CD4-positive, alpha-beta memory T cell (primary cell): ENCODE data around the gene NR2E3. TPM values are rescaled to one million over a fixed set of nuclear protein-coding genes. Genes with fewer than 3 reads are reported as not detected.

Source experiments
- CTCF ChIA-PET: fragments of 350-600 bp; sonication (Branson Sonifier 250); formaldehyde crosslinking; loops from one replicate; lab custom pipeline; 2021; ENCODE audit warnings: inconsistent platforms; ENCODE audit not compliant: partially characterized antibody; lab: Charles Lee
- POLR2A ChIA-PET: fragments of 350-600 bp; sonication (Branson Sonifier 250); formaldehyde crosslinking; loops from one replicate; lab custom pipeline; 2021; ENCODE audit not compliant: partially characterized antibody; lab: Charles Lee
- DNase-seq, 5 donors: peaks; one replicate each; pipeline versions ENCODE4 v3.0.0 to v3.0.0-alpha.2; 2020 to 2022; ENCODE audit warnings: mixed read lengths in 1 of 5
- H3K27ac ChIP-seq: one replicate; pipeline ENCODE4 v1.7.0; 2013; ENCODE audit warnings: low read depth, low read length
- H3K27me3 ChIP-seq: 2 replicates; pipeline ENCODE4 v1.7.0; 2013; ENCODE audit warnings: mild to moderate bottlenecking, low read length, moderate library complexity; ENCODE audit not compliant: insufficient read depth
- H3K36me3 ChIP-seq: 2 replicates; pipeline ENCODE4 v1.7.0; 2013; ENCODE audit warnings: mild to moderate bottlenecking, low read length, moderate library complexity; ENCODE audit not compliant: insufficient read depth
- H3K4me1 ChIP-seq: 2 replicates; pipeline ENCODE4 v1.7.0; 2013; ENCODE audit warnings: mild to moderate bottlenecking, low read length, moderate library complexity; ENCODE audit not compliant: insufficient read depth
- H3K4me3 ChIP-seq, 2 donors: one replicate each; pipeline ENCODE4 v1.7.0; 2013; ENCODE audit warnings: low read length in 2 of 2, mild to moderate bottlenecking in 1 of 2
- H3K9me3 ChIP-seq, 2 donors: one replicate each; pipeline ENCODE4 v1.7.0; 2013; ENCODE audit warnings: low read length in 2 of 2, control low read depth in 1 of 2; ENCODE audit not compliant: control insufficient read depth in 1 of 2
- H3K27ac Mint-ChIP-seq, 7 donors: one replicate each; pipeline ENCODE4 v1.8.0; 2020 to 2021; ENCODE audit warnings: mixed read lengths in 7 of 7, mild to moderate bottlenecking in 6 of 7, inconsistent platforms in 3 of 7, moderate library complexity in 3 of 7
- H3K27me3 Mint-ChIP-seq, 2 donors: one replicate each; pipeline ENCODE4 v1.8.0; 2020 to 2021; ENCODE audit warnings: mixed read lengths in 2 of 2
- H3K36me3 Mint-ChIP-seq, 2 donors: one replicate each; pipeline ENCODE4 v1.8.0; 2020 to 2021; ENCODE audit warnings: mixed read lengths in 2 of 2, inconsistent platforms in 1 of 2, mild to moderate bottlenecking in 1 of 2
- H3K4me1 Mint-ChIP-seq, 4 donors: one replicate each; pipeline ENCODE4 v1.8.0; 2020 to 2021; ENCODE audit warnings: mixed read lengths in 4 of 4, mild to moderate bottlenecking in 1 of 4
- H3K4me3 Mint-ChIP-seq, 8 donors: one replicate each; pipeline ENCODE4 v1.8.0; 2020 to 2021; ENCODE audit warnings: mixed read lengths in 8 of 8, mild to moderate bottlenecking in 7 of 8, moderate library complexity in 6 of 8, inconsistent platforms in 3 of 8
- H3K9me3 Mint-ChIP-seq, 8 donors: one replicate each; pipeline ENCODE4 v1.8.0; 2020 to 2021; ENCODE audit warnings: mixed read lengths in 8 of 8, mild to moderate bottlenecking in 5 of 8, inconsistent platforms in 3 of 8, moderate library complexity in 1 of 8
- intact Hi-C: fragments of 100-400 bp; cut with micrococcal nuclease; formaldehyde crosslinking; loops from one replicate; pipeline ENCODE4 v1.15.1; 2023
- polyA plus RNA-seq, 2 donors: library from polyadenylated mRNA; unstranded; fragments of 300-500 nt; fragmentation: Illumina TruSeq; gene quantifications; one replicate each; pipeline ENCODE4 v1.2.3, GENCODE V29; 2021
- total RNA-seq, 2 experiments: library from RNA; stranded (reverse); gene quantifications; one replicate each; pipeline ENCODE4 v1.2.3, GENCODE V29; 2021

The NR2E3 gene
- total and polyA plus RNA-seq, 4 experiments from 2014 or later: not detected

GRCh38 chr15:71784719-71785118 is 25.6 kb upstream of the NR2E3 start:
- H3K9me3 Mint-ChIP-seq: no peaks in the 10 kb centered on the region
- no peaks in the 10 kb centered on the region for H3K36me3 Mint-ChIP-seq
- no peaks in the 10 kb centered on the region for H3K27me3 ChIP-seq
- DNase-seq: peak in 1 of 5 donors; percentile 1
- no peaks in the 10 kb centered on the region for H3K36me3 ChIP-seq
- H3K4me1 Mint-ChIP-seq: peaks cover 0 to 3% (median 1%) of the 10 kb centered on the region in 4 donors
- no peak overlapping the region for H3K4me3 ChIP-seq
- no peak overlapping the region for H3K27ac ChIP-seq
- intact Hi-C loops: no loop called here
- H3K27me3 Mint-ChIP-seq: peaks cover 7 to 18% of the 10 kb centered on the region in 2 donors
- ChIA-PET POLR2A (no interaction called here), CTCF (interaction anchor here (2.9 kb wide), 1 partner anchor 372 kb away, joined by 16 read pairs; no protein-coding TSS in a partner anchor)
- H3K27ac Mint-ChIP-seq: no peak overlapping the region
- no peaks in the 10 kb centered on the region for H3K9me3 ChIP-seq
- H3K4me1 ChIP-seq: no peaks in the 10 kb centered on the region
- no peak overlapping the region for H3K4me3 Mint-ChIP-seq

DNA sequence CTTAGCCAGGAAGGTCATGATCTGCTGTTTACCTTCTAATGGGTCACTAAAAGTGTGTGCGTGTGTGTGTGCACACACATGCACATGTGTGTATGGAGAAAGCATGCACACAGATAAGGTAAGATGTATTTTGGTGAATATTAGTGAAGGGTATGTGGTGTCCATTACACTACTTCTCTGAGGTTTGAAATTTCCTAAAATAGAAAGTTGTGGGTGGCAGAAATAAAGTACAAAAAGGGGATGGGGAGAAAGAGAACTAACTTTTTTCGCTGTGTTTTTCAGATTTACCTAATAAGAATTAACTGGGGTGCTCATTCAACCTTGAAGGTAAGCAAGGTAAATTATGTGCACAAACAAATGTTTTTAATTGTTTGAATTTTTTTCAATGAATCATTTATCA is 24.4 kb upstream of the NR2E3 start:
- no peak for DNase-seq
- no peaks in the 10 kb centered on the region for H3K36me3 Mint-ChIP-seq
- H3K36me3 ChIP-seq: no peaks in the 10 kb centered on the region
- H3K4me1 Mint-ChIP-seq: no peaks in the 10 kb centered on the region
- H3K27me3 Mint-ChIP-seq: peaks cover 6 to 16% of the 10 kb centered on the region in 2 donors
- H3K9me3 Mint-ChIP-seq: no peaks in the 10 kb centered on the region
- no peak overlapping the region for H3K27ac ChIP-seq
- H3K4me1 ChIP-seq: no peaks in the 10 kb centered on the region
- CTCF ChIA-PET: interaction anchor here (1.5 to 2.9 kb wide), 2 partner anchors 370 to 371 kb away, joined by 3 to 16 read pairs; no protein-coding TSS in a partner anchor
- H3K9me3 ChIP-seq: no peaks in the 10 kb centered on the region
- intact Hi-C loops: no loop called here
- POLR2A ChIA-PET: no interaction called here
- no peak overlapping the region for H3K4me3 Mint-ChIP-seq
- H3K27me3 ChIP-seq: no peaks in the 10 kb centered on the region
- H3K27ac Mint-ChIP-seq: no peak overlapping the region
- H3K4me3 ChIP-seq: no peak overlapping the region

- Histone ChIP-seq H3K36me3 (no peaks in the 10 kb centered on the region), H3K27ac (no peak overlapping the region), H3K9me3 (no peaks in the 10 kb centered on the region), H3K4me1 (no peaks in the 10 kb centered on the region), H3K4me3 (no peak overlapping the region), H3K27me3 (no peaks in the 10 kb centered on the region)
- no peak overlapping the region for H3K27ac Mint-ChIP-seq
- no peak overlapping the region for H3K4me3 Mint-ChIP-seq
- H3K9me3 Mint-ChIP-seq: no peaks in the 10 kb centered on the region
- H3K27me3 Mint-ChIP-seq: peaks cover 7 to 11% of the 10 kb centered on the region in 2 donors
- H3K36me3 Mint-ChIP-seq: no peaks in the 10 kb centered on the region
- intact Hi-C loops: no loop called here
- no peaks in the 10 kb centered on the region for H3K4me1 Mint-ChIP-seq
- POLR2A ChIA-PET: no interaction called here
- no peak for DNase-seq
- CTCF ChIA-PET: interaction anchor here (1.5 kb wide), 1 partner anchor 370 kb away, joined by 3 read pairs; no protein-coding TSS in a partner anchor
These were observed 23.7 kb upstream of the NR2E3 start for GRCh38 chr15:71786673-71787072.

GRCh38 chr15:71788646-71789579 is 21.4 kb upstream of the NR2E3 start:
- intact Hi-C loops: no loop called here
- Histone ChIP-seq H3K4me1 (no peaks in the 10 kb centered on the region), H3K27ac (no peak overlapping the region), H3K4me3 (no peak overlapping the region), H3K27me3 (no peaks in the 10 kb centered on the region), H3K9me3 (no peaks in the 10 kb centered on the region), H3K36me3 (no peaks in the 10 kb centered on the region)
- Mint-ChIP-seq H3K27ac (no peak overlapping the region), H3K4me1 (no peaks in the 10 kb centered on the region), H3K4me3 (no peak overlapping the region), H3K36me3 (no peaks in the 10 kb centered on the region), H3K9me3 (no peaks in the 10 kb centered on the region), H3K27me3 (peaks cover 7 to 10% of the 10 kb centered on the region in 2 donors)
- ChIA-PET CTCF (interaction anchor here (2.0 to 2.9 kb wide), 2 partner anchors 9 to 367 kb away, joined by 7 to 11 read pairs; no protein-coding TSS in a partner anchor), POLR2A (no interaction called here)
- no peak for DNase-seq

DNA sequence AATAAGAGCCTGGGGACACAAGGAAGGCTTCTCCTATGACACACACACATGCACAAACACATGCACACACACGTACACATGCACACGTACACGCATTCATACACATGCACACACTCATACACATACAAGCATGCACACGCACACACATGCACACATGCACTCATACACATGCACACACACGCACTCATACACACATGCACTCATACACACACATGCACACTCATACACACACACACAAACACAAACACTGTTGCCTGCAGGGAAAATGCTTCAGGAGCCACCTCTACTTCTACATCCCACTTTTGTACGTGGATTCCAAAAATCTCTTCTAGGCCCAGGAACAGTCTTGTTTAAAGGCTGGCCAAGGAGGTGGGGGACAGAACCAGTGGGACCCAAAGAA is 20.7 kb upstream of the NR2E3 start:
- H3K36me3 ChIP-seq: no peaks in the 10 kb centered on the region
- H3K36me3 Mint-ChIP-seq: no peaks in the 10 kb centered on the region
- no peaks in the 10 kb centered on the region for H3K4me1 Mint-ChIP-seq
- H3K4me3 ChIP-seq: no peak overlapping the region
- peaks cover 5 to 6% of the 10 kb centered on the region in 2 donors for H3K27me3 Mint-ChIP-seq
- H3K4me1 ChIP-seq: no peaks in the 10 kb centered on the region
- H3K27ac Mint-ChIP-seq: peak overlapping the region in 1 of 7 donors; percentile 23
- H3K27ac ChIP-seq: no peak overlapping the region
- DNase-seq: no peak
- no peak overlapping the region for H3K4me3 Mint-ChIP-seq
- CTCF ChIA-PET: interaction anchor here (0.8 to 2.9 kb wide), 3 partner anchors 10 to 367 kb away, joined by 3 to 11 read pairs (median 7); no protein-coding TSS in a partner anchor
- H3K9me3 ChIP-seq: no peaks in the 10 kb centered on the region
- no peaks in the 10 kb centered on the region for H3K9me3 Mint-ChIP-seq
- POLR2A ChIA-PET: no interaction called here
- intact Hi-C loops: no loop called here
- no peaks in the 10 kb centered on the region for H3K27me3 ChIP-seq

- H3K27ac ChIP-seq: no peak overlapping the region
- H3K4me3 ChIP-seq: no peak overlapping the region
- ChIA-PET POLR2A (no interaction called here), CTCF (interaction anchor here (0.8 to 2.9 kb wide), 2 partner anchors 10 to 46 kb away, joined by 3 to 11 read pairs; no protein-coding TSS in a partner anchor)
- Mint-ChIP-seq H3K36me3 (no peaks in the 10 kb centered on the region), H3K27ac (no peak overlapping the region), H3K9me3 (no peaks in the 10 kb centered on the region), H3K27me3 (peaks cover 5% of the 10 kb centered on the region in 2 donors), H3K4me3 (no peak overlapping the region), H3K4me1 (no peaks in the 10 kb centered on the region)
- H3K36me3 ChIP-seq: no peaks in the 10 kb centered on the region
- H3K27me3 ChIP-seq: no peaks in the 10 kb centered on the region
- DNase-seq: no peak
- H3K4me1 ChIP-seq: no peaks in the 10 kb centered on the region
- no peaks in the 10 kb centered on the region for H3K9me3 ChIP-seq
- intact Hi-C loops: no loop called here
These were observed 20.3 kb upstream of the NR2E3 start for GRCh38 chr15:71790081-71790480.

DNA sequence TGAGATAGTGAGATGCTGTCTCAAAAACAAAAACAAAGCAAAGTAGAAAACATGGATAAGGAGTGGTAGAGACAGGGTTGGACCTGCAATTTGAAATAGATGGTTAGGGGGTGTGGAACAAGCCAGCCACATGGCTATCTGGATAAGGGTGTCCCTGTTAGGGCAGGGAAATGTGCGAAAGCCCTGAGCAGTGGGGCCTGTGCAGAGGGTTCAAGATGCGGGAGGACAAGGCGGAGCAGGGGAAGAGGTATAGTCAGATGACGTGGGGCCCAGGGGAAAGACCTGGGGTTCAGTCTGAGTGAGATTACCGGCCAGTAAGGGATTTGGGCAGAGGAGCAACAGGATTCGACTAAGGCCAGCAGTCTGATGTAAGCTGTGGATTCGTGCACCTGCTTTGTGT is 18.4 kb upstream of the NR2E3 start:
- H3K4me3 ChIP-seq: no peak overlapping the region
- H3K36me3 Mint-ChIP-seq: no peaks in the 10 kb centered on the region
- H3K27me3 ChIP-seq: no peaks in the 10 kb centered on the region
- peak overlapping the region in 1 of 8 donors; percentile 32 for H3K4me3 Mint-ChIP-seq
- no peak for DNase-seq
- intact Hi-C loops: no loop called here
- no peak overlapping the region for H3K27ac ChIP-seq
- no peaks in the 10 kb centered on the region for H3K36me3 ChIP-seq
- H3K9me3 Mint-ChIP-seq: no peaks in the 10 kb centered on the region
- H3K27me3 Mint-ChIP-seq: peaks cover 5% of the 10 kb centered on the region in 2 donors
- H3K9me3 ChIP-seq: no peaks in the 10 kb centered on the region
- ChIA-PET POLR2A (no interaction called here), CTCF (interaction anchor here (1.1 to 1.6 kb wide), 2 partner anchors 11 to 365 kb away, joined by 3 to 5 read pairs; no protein-coding TSS in a partner anchor)
- H3K4me1 Mint-ChIP-seq: no peaks in the 10 kb centered on the region
- H3K4me1 ChIP-seq: no peaks in the 10 kb centered on the region
- H3K27ac Mint-ChIP-seq: no peak overlapping the region
